HEK293 (cell line): ENCODE results near the gene NUDT22.

Experiments used
- BCL11B ChIP-seq: fragments of 450-650 bp; formaldehyde crosslinking; IDR thresholded peaks from 2 replicates; pipeline ENCODE4 v1.5.1; 2016; ENCODE audit warnings: low read depth, missing biosample characterization, missing genetic modification characterization
- GLI4 ChIP-seq: fragments of 450-650 bp; formaldehyde crosslinking; IDR thresholded peaks from 2 replicates; pipeline ENCODE4 v1.5.1; 2016; ENCODE audit warnings: missing biosample characterization, missing genetic modification characterization
- HOXD13 ChIP-seq: sonication (generic); formaldehyde crosslinking; IDR thresholded peaks from 2 replicates; pipeline ENCODE4 v1.8.0; 2022; ENCODE audit warnings: missing genetic modification reagents, borderline replicate concordance
- IKZF3 ChIP-seq: fragments of 450-650 bp; IDR thresholded peaks from 2 replicates; pipeline ENCODE4 v1.5.0; 2018; ENCODE audit warnings: missing biosample characterization, mild to moderate bottlenecking, missing genetic modification characterization, moderate library complexity
- KLF9 ChIP-seq: fragments of 450-650 bp; formaldehyde crosslinking; IDR thresholded peaks from 2 replicates; pipeline ENCODE4 v1.5.1; 2016; ENCODE audit warnings: missing biosample characterization, missing genetic modification characterization, low read depth
- SALL2 ChIP-seq: fragments of 450-650 bp; formaldehyde crosslinking; IDR thresholded peaks from 2 replicates; pipeline ENCODE4 v1.5.0; 2017; ENCODE audit warnings: missing biosample characterization, mild to moderate bottlenecking, missing genetic modification characterization, borderline replicate concordance
- SCRT1 ChIP-seq: fragments of 450-650 bp; formaldehyde crosslinking; IDR thresholded peaks from 2 replicates; pipeline ENCODE4 v1.5.1; 2016; ENCODE audit warnings: missing biosample characterization, missing genetic modification characterization, borderline replicate concordance
- SCRT2 ChIP-seq: fragments of 450-650 bp; formaldehyde crosslinking; IDR thresholded peaks from 2 replicates; pipeline ENCODE4 v1.5.1; 2016; ENCODE audit warnings: missing biosample characterization, missing genetic modification characterization
- SP2 ChIP-seq: fragments of 450-650 bp; formaldehyde crosslinking; IDR thresholded peaks from 2 replicates; pipeline ENCODE4 v1.5.1; 2016; ENCODE audit warnings: missing biosample characterization, missing genetic modification characterization
- WT1 ChIP-seq: fragments of 450-650 bp; formaldehyde crosslinking; IDR thresholded peaks from 2 replicates; pipeline ENCODE4 v1.5.1; 2016; ENCODE audit warnings: missing biosample characterization, missing genetic modification characterization
- ZBTB7A ChIP-seq: fragments of 450-650 bp; formaldehyde crosslinking; IDR thresholded peaks from 2 replicates; pipeline ENCODE4 v1.5.1; 2016; ENCODE audit warnings: low read depth, missing biosample characterization, missing genetic modification characterization
- ZNF132 ChIP-seq: fragments of 450-650 bp; formaldehyde crosslinking; IDR thresholded peaks from 2 replicates; pipeline ENCODE4 v1.5.1; 2017; ENCODE audit warnings: missing biosample characterization, missing genetic modification characterization, borderline replicate concordance
- ZNF169 ChIP-seq: fragments of 450-650 bp; formaldehyde crosslinking; IDR thresholded peaks from 2 replicates; pipeline ENCODE4 v1.5.1; 2016; ENCODE audit warnings: missing biosample characterization, missing genetic modification characterization
- ZNF274 ChIP-seq, 2 experiments: fragments of 200-500 bp in 1 of 2; fragments of 450-650 bp in 1 of 2; sonication (Bioruptor generic) in 1 of 2; formaldehyde crosslinking in 1 of 2; IDR thresholded peaks; 2 replicates each; pipeline versions ENCODE4 v1.5.1 to v1.6.1; 2014 to 2016; ENCODE audit warnings: borderline replicate concordance in 1 of 2, inconsistent platforms in 1 of 2, low read length in 1 of 2, missing biosample characterization in 1 of 2, missing genetic modification characterization in 1 of 2
- ZNF280D ChIP-seq: fragments of 450-650 bp; formaldehyde crosslinking; IDR thresholded peaks from 2 replicates; pipeline ENCODE4 v1.5.1; 2016; ENCODE audit warnings: missing biosample characterization, missing genetic modification characterization
- ZNF302 ChIP-seq: fragments of 450-650 bp; formaldehyde crosslinking; IDR thresholded peaks from 2 replicates; pipeline ENCODE4 v1.5.1; 2016; ENCODE audit warnings: missing biosample characterization, missing genetic modification characterization, low read depth
- ZNF311 ChIP-seq: fragments of 450-650 bp; formaldehyde crosslinking; IDR thresholded peaks from 2 replicates; pipeline ENCODE4 v1.5.1; 2017; ENCODE audit warnings: missing biosample characterization, missing genetic modification characterization, borderline replicate concordance
- ZNF324 ChIP-seq: fragments of 450-650 bp; formaldehyde crosslinking; IDR thresholded peaks from 2 replicates; pipeline ENCODE4 v1.5.1; 2016; ENCODE audit warnings: missing biosample characterization, missing genetic modification characterization
- ZNF354C ChIP-seq: fragments of 450-650 bp; formaldehyde crosslinking; IDR thresholded peaks from 2 replicates; pipeline ENCODE4 v1.5.1; 2016; ENCODE audit warnings: missing biosample characterization, missing genetic modification characterization, low read depth, borderline replicate concordance
- ZNF37A ChIP-seq: fragments of 450-650 bp; IDR thresholded peaks from 2 replicates; pipeline ENCODE4 v1.5.1; 2018; ENCODE audit warnings: missing biosample characterization, missing genetic modification characterization
- ZNF426 ChIP-seq: fragments of 450-650 bp; formaldehyde crosslinking; IDR thresholded peaks from 2 replicates; pipeline ENCODE4 v1.5.1; 2017; ENCODE audit warnings: missing biosample characterization, missing genetic modification characterization, mild to moderate bottlenecking, inconsistent platforms, moderate library complexity
- ZNF510 ChIP-seq: fragments of 450-650 bp; formaldehyde crosslinking; IDR thresholded peaks from 2 replicates; pipeline ENCODE4 v1.5.1; 2018; ENCODE audit warnings: mild to moderate bottlenecking, missing genetic modification characterization, missing biosample characterization; ENCODE audit not compliant: insufficient replicate concordance
- ZNF530 ChIP-seq: fragments of 450-650 bp; formaldehyde crosslinking; IDR thresholded peaks from 2 replicates; pipeline ENCODE4 v1.5.1; 2016; ENCODE audit warnings: low read depth, missing biosample characterization, missing genetic modification characterization
- ZNF561 ChIP-seq: fragments of 450-650 bp; IDR thresholded peaks from 2 replicates; pipeline ENCODE4 v1.5.1; 2018; ENCODE audit warnings: missing biosample characterization, missing genetic modification characterization, borderline replicate concordance
- ZNF596 ChIP-seq: fragments of 450-650 bp; IDR thresholded peaks from 2 replicates; pipeline ENCODE4 v1.5.0; 2018; ENCODE audit warnings: missing biosample characterization, mild to moderate bottlenecking, missing genetic modification characterization, moderate library complexity
- ZNF610 ChIP-seq: fragments of 450-650 bp; formaldehyde crosslinking; IDR thresholded peaks from 2 replicates; pipeline ENCODE4 v1.5.1; 2016; ENCODE audit warnings: missing biosample characterization, missing genetic modification characterization, borderline replicate concordance
- ZNF645 ChIP-seq: fragments of 450-650 bp; formaldehyde crosslinking; IDR thresholded peaks from 2 replicates; pipeline ENCODE4; 2016; ENCODE audit warnings: missing biosample characterization, missing genetic modification characterization
- ZNF677 ChIP-seq: fragments of 450-650 bp; IDR thresholded peaks from 2 replicates; pipeline ENCODE4 v1.5.0; 2018; ENCODE audit warnings: missing biosample characterization, mild to moderate bottlenecking, missing genetic modification characterization, moderate library complexity
- ZXDB ChIP-seq: fragments of 450-650 bp; formaldehyde crosslinking; IDR thresholded peaks from 2 replicates; pipeline ENCODE4 v1.5.1; 2016; ENCODE audit warnings: missing biosample characterization, missing genetic modification characterization
- TF ChIP-seq, protein P1 (sequence below): fragments of 450-650 bp; formaldehyde crosslinking; IDR thresholded peaks from 2 replicates; pipeline ENCODE4 v1.5.1; 2016; ENCODE audit warnings: missing biosample characterization, missing genetic modification characterization
- TF ChIP-seq, protein P2 (sequence below): sonication (generic); formaldehyde crosslinking; IDR thresholded peaks from 2 replicates; pipeline ENCODE4 v1.8.1; 2022; ENCODE audit warnings: mild to moderate bottlenecking, moderate library complexity, missing genetic modification reagents
- TF ChIP-seq, protein P3 (sequence below): fragments of 450-650 bp; formaldehyde crosslinking; IDR thresholded peaks from 2 replicates; pipeline ENCODE4 v1.5.1; 2016; ENCODE audit warnings: missing biosample characterization, missing genetic modification characterization

The NUDT22 gene

DNA sequence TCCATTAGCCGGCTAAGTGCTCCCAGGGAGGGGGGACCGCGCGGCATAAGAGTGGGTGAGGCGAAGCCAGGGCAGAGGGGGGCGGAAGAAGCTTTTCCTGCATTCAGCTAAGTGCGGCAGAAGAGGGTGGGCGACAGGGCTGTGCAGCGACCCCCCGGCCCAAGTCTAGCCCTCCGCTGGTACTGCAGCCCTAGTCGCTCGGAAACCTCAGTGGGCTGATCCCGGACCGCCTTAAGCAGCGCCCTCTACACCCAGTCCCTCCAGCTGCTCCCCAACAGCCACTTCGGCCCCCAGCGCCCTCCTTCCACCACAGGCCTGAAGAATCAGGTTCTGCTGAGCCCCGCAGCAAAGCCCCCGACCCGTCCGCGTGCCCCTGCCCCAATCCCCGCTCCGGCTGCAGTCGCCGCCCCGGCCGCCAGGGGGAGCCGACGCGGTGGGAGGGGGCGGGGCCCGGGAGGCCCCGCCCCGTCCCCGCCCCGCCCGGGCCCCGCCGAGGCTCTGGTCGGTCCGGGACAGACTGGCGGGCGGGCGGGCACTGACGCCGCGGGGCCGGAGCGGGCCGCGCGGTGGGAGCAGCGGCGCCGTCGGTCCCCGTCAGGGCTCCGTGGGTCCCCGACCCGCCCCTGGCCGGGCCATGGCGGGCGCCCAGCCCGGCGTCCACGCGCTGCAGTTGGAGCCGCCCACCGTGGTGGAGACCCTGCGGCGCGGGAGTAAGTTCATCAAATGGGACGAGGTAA is 25.1 kb downstream of the NUDT22 start, which contains the start of gene PLCB3 (continued):
- peak; percentile 36; the same call in 1 of the 2 replicates for TF ChIP-seq BCL11B (tag by site-specific recombination)
- TF ChIP-seq ZNF510 (tag by site-specific recombination), result no peak
- no peak for TF ChIP-seq ZNF274 (IDR thresholded peaks at IDR 0.05; ENCODE audit: low read length)
- TF ChIP-seq ZNF274 (tag by site-specific recombination; IDR thresholded peaks at IDR 0.05; ENCODE audit: borderline replicate concordance), result no peak
- no peak for TF ChIP-seq ZNF132 (tag by site-specific recombination)
- no peak for TF ChIP-seq ZNF645 (tag by site-specific recombination)
- TF ChIP-seq SCRT2, result no peak
- TF ChIP-seq ZNF610, result no peak
- TF ChIP-seq, protein P1, sequence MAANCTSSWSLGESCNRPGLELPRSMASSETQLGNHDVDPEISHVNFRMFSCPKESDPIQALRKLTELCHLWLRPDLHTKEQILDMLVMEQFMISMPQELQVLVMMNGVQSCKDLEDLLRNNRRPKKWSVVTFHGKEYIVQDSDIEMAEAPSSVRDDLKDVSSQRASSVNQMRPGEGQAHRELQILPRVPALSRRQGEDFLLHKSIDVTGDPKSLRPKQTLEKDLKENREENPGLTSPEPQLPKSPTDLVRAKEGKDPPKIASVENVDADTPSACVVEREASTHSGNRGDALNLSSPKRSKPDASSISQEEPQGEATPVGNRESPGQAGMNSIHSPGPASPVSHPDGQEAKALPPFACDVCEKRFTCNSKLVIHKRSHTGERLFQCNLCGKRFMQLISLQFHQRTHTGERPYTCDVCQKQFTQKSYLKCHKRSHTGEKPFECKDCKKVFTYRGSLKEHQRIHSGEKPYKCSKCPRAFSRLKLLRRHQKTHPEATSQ (tag by site-specific recombination), result peak; percentile 21; the same call in 1 of the 2 replicates
- no peak for TF ChIP-seq SCRT1 (tag by site-specific recombination)
- TF ChIP-seq ZNF302 (tag by site-specific recombination), result no peak
- TF ChIP-seq WT1 (tag by site-specific recombination), result no peak
- TF ChIP-seq ZNF561 (tag by site-specific recombination), result no peak
- no peak for TF ChIP-seq ZNF530
- TF ChIP-seq, protein P2, sequence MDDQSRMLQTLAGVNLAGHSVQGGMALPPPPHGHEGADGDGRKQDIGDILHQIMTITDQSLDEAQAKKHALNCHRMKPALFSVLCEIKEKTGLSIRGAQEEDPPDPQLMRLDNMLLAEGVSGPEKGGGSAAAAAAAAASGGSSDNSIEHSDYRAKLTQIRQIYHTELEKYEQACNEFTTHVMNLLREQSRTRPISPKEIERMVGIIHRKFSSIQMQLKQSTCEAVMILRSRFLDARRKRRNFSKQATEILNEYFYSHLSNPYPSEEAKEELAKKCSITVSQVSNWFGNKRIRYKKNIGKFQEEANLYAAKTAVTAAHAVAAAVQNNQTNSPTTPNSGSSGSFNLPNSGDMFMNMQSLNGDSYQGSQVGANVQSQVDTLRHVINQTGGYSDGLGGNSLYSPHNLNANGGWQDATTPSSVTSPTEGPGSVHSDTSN (CRISPR knock-in tag), result no peak
- no peak for TF ChIP-seq HOXD13
- TF ChIP-seq ZNF677 (tag by site-specific recombination), result no peak
- no peak for TF ChIP-seq ZNF426 (tag by site-specific recombination)
- peak; percentile 34; the same call in 1 of the 2 replicates for TF ChIP-seq KLF9 (tag by site-specific recombination)
- no peak for TF ChIP-seq ZXDB (tag by site-specific recombination)
- TF ChIP-seq ZNF311 (tag by site-specific recombination), result no peak
- TF ChIP-seq, protein P3, sequence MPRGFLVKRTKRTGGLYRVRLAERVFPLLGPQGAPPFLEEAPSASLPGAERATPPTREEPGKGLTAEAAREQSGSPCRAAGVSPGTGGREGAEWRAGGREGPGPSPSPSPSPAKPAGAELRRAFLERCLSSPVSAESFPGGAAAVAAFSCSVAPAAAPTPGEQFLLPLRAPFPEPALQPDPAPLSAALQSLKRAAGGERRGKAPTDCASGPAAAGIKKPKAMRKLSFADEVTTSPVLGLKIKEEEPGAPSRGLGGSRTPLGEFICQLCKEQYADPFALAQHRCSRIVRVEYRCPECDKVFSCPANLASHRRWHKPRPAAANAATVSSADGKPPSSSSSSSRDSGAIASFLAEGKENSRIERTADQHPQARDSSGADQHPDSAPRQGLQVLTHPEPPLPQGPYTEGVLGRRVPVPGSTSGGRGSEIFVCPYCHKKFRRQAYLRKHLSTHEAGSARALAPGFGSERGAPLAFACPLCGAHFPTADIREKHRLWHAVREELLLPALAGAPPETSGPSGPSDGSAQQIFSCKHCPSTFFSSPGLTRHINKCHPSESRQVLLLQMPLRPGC (tag by site-specific recombination), result no peak
- TF ChIP-seq SP2 (tag by site-specific recombination), result no peak
- no peak for TF ChIP-seq ZNF596 (tag by site-specific recombination)
- TF ChIP-seq ZNF354C (tag by site-specific recombination), result no peak
- no peak for TF ChIP-seq ZNF280D (tag by site-specific recombination)
- TF ChIP-seq ZNF37A (tag by site-specific recombination), result no peak
- no peak for TF ChIP-seq GLI4 (tag by site-specific recombination)
- peak; percentile 69 for TF ChIP-seq ZBTB7A (tag by site-specific recombination)
- peak; percentile 75; the same call in 1 of the 2 replicates for TF ChIP-seq ZNF324
- TF ChIP-seq SALL2, result no peak
- TF ChIP-seq IKZF3, result no peak
- TF ChIP-seq ZNF169 (tag by site-specific recombination), result no peak
